ENCODE measurements around the gene PTPRH.
"Not testable (repeated sequence)": the region's sequence is repeated elsewhere in the genome, so short reads cannot be mapped to it uniquely, and the experiment has no call there.

The PTPRH gene

GRCh38 chr19:55186080-55186479 lies 23.2 kb downstream of the PTPRH start:
- DNase-seq (ENCODE audit: low spot score) (no peak), FAIRE-seq (no peak)

DNA sequence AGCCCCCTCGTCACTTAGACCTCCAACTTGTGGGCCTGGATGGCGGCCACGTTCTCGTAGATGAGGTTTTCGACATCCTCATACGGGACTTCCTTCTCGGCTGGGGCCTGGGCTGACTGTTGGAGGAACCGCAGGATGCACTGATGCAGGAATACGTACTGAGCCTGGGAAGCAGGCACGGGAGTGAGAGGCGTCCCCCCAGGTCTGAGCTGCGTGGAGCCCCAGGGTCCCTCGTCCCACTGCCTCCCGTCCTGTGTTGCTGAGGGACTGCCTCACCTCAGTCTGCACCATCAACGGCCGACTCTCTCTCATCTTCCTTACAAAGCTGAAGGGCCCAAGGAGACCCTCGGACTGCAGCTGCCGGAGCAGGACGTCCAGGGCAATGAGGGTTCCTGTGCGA lies 27.6 kb downstream of the PTPRH start:
- DNase-seq (ENCODE audit: low spot score) (no peak), FAIRE-seq (no peak)

DNA sequence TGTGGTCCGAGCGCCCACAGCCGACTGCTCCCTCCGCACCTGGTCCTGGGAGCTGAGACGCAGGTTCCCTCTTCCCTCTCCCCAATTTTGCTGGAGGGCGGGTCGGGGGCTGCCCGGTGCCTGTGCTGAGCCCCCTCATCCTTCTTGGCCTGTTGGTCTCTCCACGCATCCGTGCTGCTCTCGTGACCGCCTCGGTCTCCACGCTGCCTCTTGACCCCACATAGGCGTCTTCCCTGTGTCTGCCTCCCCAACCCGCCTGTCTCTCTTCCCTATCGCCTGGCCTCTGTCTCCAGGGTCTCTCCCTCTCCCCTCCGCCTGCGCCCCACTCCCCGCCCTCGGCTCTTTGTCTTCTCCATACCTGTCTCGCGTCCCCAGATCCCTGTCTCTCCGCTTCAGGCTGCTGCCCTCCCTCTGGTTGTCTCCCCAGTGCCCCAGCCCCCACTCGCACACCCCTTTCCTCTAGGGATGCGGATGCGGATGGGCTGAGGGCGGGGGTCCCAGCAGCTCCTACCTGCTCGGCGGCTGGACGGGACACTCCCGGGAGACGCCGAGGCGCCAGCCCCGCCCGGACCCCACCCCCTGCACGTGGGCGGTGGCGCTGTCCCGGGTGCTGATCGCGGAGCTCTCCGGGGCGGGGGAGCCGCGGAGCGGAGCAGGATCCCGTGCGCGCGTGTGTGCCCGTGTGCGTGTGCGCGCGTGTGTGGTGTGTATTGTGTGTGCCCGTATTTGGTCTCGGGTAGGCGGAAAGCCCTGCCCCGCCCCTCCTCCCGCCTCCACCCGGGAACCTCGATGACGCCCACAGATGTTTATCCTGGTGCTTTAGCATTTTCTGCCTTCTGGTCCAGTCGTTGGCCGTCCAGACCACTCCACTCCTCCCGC lies 29.5 kb downstream of the PTPRH start, which contains the start of gene SYT5:
Gene SYT5, minus strand, starts transcription at position 684 of the 879 bp plus-strand sequence. CDS start 1,248 bp downstream, outside the sequence.
- FAIRE-seq (no peak), DNase-seq (ENCODE audit: low spot score) (no peak)

DNA sequence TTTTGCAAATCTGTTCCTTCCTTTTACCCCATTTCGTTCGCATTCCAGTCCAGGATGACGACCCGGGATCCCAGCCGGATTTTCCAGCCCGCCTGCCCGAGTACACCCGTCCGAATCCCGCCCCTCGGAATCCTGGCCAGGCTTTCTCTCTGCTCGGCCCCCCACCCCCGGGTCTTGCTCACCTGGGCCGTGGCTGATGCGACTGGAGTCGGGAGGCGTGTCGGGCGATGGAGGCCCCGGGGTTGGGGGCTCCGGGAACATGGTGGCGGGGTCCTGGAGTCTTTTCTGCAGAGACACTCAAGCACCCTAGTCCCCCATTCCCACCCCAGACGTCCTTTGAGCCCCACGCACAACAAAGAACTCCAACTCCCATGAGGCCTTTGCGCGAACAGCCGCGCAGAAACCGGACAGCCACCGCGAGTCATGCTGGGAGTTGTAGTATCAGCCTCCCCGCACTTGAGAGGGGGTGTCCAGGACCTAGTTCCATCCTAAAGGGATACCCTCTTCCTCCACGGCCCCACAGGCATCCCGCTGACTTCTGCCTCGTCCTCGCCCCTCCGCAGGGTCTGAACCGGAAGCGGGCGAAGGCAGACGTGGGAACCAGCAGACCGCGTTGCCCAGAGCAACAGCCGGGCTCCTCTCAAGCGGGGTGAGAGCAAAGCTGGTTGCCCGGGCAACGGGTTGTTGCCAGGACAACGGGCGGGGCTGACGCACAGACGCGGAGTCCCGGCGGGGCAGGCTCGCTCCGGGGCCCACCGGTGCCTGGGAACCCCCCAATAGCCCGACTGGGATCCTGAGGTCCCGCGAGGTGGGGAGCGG lies 30.3 kb downstream of the PTPRH start:
- DNase-seq (ENCODE audit: low spot score) (no peak), FAIRE-seq (no peak)

DNA sequence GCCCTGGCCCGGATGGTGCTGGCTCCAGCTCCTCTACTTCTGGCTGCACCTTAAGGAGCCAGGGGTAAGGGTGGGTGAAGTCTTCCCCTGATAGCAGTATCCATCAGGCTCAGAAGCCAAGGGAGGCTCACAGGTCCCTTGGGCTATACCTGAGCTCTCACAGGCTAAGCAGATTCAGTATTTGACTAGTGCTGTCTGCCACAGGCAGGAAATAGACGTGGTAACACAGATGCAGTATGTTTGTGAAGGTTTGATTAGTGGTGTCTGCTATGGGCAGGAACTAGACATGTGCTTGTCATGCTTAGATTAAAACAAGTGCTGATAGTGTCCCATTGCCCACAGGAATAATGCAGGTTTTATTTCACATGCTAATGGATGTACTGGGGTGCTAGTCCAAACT lies 33.2 kb downstream of the PTPRH start:
- no peak for FAIRE-seq
- DNase-seq (ENCODE audit: low spot score): no peak

DNA sequence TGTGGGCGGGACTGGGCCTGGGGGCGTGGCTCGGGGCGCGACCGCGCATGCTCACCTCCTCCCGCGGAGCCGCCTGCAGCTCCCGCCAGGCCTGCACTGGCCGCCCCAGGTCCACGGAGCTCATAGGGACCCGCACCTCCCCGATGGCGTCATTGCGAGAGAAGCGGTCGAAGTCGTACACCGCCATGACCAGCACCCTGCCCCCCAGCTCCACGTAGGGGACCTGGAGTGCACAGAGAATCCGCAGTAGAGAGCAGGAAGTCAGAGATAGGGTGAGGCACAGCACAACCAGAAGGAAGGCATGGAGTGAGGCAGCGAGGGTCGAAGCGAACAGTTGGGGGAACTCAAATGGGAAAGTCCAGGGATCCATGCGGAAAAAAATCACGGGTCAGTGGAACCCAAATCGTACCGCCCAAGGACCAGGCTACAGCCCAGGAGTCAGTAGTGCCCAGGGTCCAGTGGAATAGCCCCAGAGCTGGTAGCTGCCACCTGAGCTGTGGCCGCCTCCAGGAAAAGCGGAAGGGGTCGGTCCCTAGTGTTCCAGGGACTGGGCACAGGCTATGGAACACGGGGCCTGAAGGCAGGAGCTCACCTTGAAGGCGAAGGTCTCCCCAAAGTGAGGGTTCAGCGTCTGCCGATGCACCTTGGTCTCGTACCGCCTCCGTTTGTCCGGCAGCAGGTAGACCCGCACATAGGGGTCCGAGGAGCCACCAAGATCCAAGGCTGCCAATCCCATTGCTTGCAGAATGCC lies 34.0 kb downstream of the PTPRH start:
- DNase-seq (ENCODE audit: low spot score) (no peak), FAIRE-seq (no peak)

DNA sequence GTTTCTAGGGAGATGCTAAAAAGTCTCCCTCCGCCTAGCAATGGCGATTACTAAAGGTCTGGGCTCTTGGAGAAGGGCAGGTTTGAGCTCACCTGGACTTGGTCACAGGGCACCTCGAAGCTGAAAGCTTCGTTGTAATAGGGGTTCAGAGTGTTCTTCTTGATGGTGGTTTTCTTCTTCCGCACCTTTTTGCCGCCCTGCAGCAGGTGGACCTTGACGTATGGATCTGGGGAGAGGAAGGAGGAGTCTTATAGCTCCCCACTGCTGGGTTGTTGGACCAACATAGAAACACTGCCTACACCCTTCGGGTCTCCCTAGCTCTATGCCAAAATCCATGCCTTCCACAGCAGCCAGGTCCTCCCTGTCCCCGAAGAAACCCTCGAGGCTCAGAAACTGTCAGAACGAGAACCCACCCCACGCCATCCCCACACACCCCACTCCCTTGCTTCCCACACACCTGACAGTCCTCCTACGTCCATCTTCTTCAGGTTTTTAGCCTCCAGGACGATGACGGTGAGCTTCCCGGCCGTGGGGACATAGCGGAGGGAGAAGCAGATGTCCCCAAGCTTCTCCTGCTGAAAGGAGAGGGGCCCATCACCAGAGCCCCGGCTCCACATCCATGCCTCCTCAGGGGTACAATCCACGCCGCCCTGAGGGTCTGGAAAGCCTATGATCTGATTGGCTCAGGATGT lies 34.7 kb downstream of the PTPRH start:
- FAIRE-seq (no peak), DNase-seq (ENCODE audit: low spot score) (no peak)

- DNase-seq (ENCODE audit: low spot score): peak; percentile 8
- no peak for FAIRE-seq
Observed at GRCh38 chr19:55173714-55174409, 35.4 kb downstream of the PTPRH start.

DNA sequence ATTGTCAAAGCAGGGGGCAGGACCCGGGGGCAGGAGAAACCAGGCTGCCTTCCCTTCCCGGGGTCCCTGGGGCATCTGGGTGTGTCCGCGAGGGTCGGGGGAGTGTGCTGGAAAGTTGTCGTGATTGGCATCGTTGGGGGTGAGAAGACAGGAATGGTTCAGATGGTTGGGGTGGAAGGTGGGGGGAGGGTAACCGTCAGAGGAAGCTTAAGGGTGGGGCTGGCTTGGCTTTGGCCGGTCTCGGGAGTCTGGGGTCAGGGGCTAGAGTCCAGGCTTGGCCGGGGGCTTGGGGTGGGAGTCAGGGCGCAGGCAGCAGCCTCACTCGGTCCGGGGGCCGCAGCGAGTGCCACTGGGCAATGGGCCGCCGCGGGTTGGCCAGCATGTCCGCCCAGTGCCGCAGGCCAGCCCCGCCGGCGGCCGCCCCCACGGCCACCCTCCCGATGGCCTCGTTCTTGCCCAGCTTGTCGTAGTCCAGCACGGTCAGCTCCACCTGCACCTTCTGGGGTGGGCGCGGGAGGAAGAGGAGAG lies 36.1 kb downstream of the PTPRH start:
- no peak for FAIRE-seq
- no peak for DNase-seq (ENCODE audit: low spot score)

DNA sequence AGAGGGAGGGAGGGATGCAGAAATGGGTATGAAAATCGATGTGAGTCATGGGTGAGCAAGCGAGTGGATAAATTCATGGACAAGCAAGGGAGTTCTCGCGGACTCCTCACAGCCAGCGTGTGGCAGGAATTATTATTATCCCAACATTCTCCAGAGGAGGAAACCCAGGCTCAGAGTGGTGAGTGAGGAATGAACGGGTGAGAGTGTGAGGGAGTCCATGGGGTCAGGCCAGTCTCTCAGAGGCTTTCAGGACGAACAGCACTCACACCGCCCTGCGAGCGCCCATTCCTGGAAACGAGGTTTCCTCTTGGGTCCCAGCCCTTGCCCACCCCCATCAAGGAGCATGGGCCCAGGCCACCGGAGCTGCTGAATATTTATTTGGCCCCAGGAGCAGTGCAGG lies 36.6 kb downstream of the PTPRH start:
- FAIRE-seq (no peak), DNase-seq (ENCODE audit: low spot score) (no peak)

GRCh38 chr19:55172318-55172717 lies 37.0 kb downstream of the PTPRH start:
- DNase-seq (ENCODE audit: low spot score); FAIRE-seq: not testable (repeated sequence)

DNA sequence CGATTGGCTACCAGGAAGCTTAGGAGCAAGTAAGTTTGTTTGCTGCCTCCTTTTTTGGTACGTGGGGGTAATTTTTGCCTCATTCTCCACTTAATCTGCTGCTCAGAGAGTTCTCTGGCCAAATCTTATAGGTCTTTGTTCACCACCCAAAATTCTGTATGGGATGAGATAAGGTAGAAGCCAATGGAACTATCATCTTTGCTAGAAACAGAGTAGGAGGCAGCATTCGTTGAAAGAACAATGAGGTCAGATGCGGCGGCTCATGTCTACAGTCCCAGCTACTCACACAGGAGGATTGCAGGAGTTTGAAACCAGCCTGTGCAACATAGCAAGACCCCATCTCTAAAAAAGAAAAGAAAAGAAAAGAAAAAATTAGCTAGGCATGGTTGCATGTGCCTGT lies 37.9 kb downstream of the PTPRH start:
- no peak for DNase-seq (ENCODE audit: low spot score)
- no peak for FAIRE-seq

- DNase-seq (ENCODE audit: low spot score) (no peak), FAIRE-seq (no peak)
Observed at GRCh38 chr19:55169136-55169535, 40.2 kb downstream of the PTPRH start.

- peak; percentile 90 for DNase-seq (ENCODE audit: low spot score)
Observed at GRCh38 chr19:55166530-55167268, 42.6 kb downstream of the PTPRH start, which contains the start of gene DNAAF3. Gene DNAAF3 (minus strand): TSS chr19:55166613. CDS start chr19:55166413, 200 bp downstream.

DNA sequence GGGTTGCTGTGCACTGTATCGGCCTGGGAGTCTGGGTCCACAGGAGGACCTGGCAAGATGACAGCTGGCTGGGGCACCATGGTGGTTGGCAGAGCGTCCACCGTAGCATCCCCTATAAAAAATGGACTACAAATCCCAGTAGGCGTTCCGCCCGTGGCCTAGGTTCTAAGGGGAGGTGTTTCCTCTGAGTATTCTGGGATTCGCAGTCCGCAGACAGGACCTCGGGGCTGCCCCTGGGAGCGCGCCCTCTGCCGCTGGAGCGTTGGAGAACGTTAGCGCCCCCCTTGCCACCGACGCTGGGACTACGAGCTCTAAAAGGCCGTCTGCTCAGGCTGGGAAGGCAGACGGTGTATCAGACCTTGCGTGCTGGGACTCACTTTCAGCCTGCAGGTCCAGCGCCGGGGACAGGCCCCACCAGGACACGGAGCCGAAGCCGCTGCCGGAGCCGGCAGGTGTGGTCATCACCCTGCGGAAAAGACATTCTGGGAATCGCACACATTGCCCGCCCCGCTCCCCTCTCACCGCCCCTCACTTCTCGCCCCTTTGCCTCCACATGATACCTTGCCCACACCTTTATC lies 43.3 kb downstream of the PTPRH start:
- DNase-seq (ENCODE audit: low spot score): peak; percentile 53

More at GRCh38 chr19:55166530-55167268, 42.6 kb downstream of the PTPRH start, which contains the start of gene DNAAF3:
- FAIRE-seq: peak; percentile 87

DNA sequence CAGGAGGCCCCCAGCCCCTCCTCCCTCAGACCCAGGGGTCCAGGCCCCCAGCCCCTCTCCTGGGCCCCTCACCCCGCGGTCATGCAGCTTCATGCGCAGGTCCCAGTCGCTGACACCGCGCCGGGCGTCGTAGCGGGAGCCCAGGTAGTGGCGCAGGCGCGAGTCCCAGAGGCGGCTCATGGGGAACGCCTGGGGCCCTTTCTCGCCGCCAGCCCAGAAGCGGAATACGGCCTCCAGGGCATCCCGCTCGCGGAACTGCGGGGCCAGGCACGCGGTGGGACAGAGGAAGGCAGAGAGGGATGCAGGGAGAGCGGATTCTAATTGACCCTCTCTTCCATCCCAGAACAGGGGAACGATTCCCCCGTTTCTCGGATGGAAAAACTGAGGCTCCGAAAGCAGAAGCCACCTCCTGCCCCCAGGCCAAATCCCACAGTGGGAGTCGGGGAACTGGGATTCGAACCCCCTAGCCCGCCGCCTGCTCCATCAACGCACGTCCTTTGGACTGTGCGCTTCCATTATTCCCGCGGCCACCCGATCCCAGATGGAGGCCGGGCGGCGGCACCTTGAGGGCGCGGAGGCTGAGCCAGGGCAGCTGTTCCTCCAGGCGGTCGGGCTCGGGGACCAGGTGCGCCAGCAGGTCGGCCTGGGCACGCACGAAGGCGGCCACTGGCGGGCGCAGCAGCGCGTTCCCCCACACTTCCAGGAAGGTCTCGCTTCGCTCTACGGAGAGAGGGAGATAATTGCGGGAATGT lies 47.6 kb downstream of the PTPRH start:
- no peak for DNase-seq (ENCODE audit: low spot score)
- FAIRE-seq: no peak

More for the DNA sequence above, 43.3 kb downstream of the PTPRH start:
- no peak for FAIRE-seq

GRCh38 chr19:55160986-55161365 lies 48.3 kb downstream of the PTPRH start:
- no peak for DNase-seq (ENCODE audit: low spot score)
- no peak for FAIRE-seq
